Adrenal gland (tissue), 5 donors: ENCODE measurements around the gene MEAF6.

Experiments
- CTCF ChIP-seq, 6 experiments: fragments of 450-650 bp in 4 of 6; fragments of 200-600 bp in 2 of 6; sonication (generic) in 1 of 6; IDR thresholded peaks; 1 replicate in 5 of 6; 2 replicates in 1 of 6; pipeline versions ENCODE4 v1.5.1 to v1.8.0; 2016 to 2021; ENCODE audit warnings: antibody characterized with exemption in 6 of 6, mild to moderate bottlenecking in 2 of 6, moderate library complexity in 1 of 6
- POLR2A ChIP-seq, 2 donors: fragments of 450-650 bp; IDR thresholded peaks; one replicate each; pipeline ENCODE4 v1.6.1; 2017; ENCODE audit warnings: antibody characterized with exemption in 2 of 2, mild to moderate bottlenecking in 2 of 2, moderate library complexity in 1 of 2
- donor health status: DM: no; HTN: no; CAD: no.

- no peak for TF ChIP-seq CTCF (IDR thresholded peaks at IDR 0.05)
- TF ChIP-seq POLR2A (IDR thresholded peaks at IDR 0.05) = no peak
Observed at GRCh38 chr1:37533317-37534093, 18.9 kb upstream of the MEAF6 start.
